WTC11 (cell line): ENCODE measurements around the gene ZNF200. TPM values are rescaled to one million over a fixed set of nuclear protein-coding genes. Genes with fewer than 3 reads are reported as not detected.
"Not testable (repeated sequence)": the region's sequence is repeated elsewhere in the genome, so short reads cannot be mapped to it uniquely, and the experiment has no call there.

Experiments
- ATAC-seq: fragments of 200-7000 bp; cut with Tn5 transposase; 2 replicates; pipeline ENCODE4 v1.10.0; 2021; ENCODE audit warnings: mild to moderate bottlenecking, moderate library complexity
- CTCF ChIA-PET: fragments of 300-600 bp; sonication (Branson Sonifier 250); formaldehyde crosslinking; loops from one replicate; lab custom pipeline; 2021; ENCODE audit warnings: antibody characterized with exemption; lab: Charles Lee
- POLR2A ChIA-PET: fragments of 350-600 bp; sonication (Branson Sonifier 250); formaldehyde crosslinking; loops from one replicate; lab custom pipeline; 2021; ENCODE audit warnings: antibody characterized with exemption; lab: Charles Lee
- DNase-seq: peaks from one replicate; pipeline ENCODE4 v3.0.0; 2021; ENCODE audit warnings: low spot score
- H3K27ac Mint-ChIP-seq: 2 replicates; pipeline ENCODE4 v1.8.0; 2021; ENCODE audit warnings: mixed read lengths
- H3K27me3 Mint-ChIP-seq: 2 replicates; pipeline ENCODE4 v1.8.0; 2021; ENCODE audit warnings: low read depth, mild to moderate bottlenecking, moderate library complexity, mixed read lengths
- H3K36me3 Mint-ChIP-seq: 2 replicates; pipeline ENCODE4 v1.8.0; 2021; ENCODE audit warnings: mixed read lengths
- H3K4me1 Mint-ChIP-seq: 2 replicates; pipeline ENCODE4 v1.8.0; 2022; ENCODE audit warnings: mixed read lengths
- H3K4me3 Mint-ChIP-seq: 2 replicates; pipeline ENCODE4 v1.8.0; 2021; ENCODE audit warnings: mild to moderate bottlenecking, moderate library complexity, mixed read lengths
- H3K9me3 Mint-ChIP-seq: 2 replicates; pipeline ENCODE4 v1.8.0; 2021; ENCODE audit warnings: mixed read lengths
- ATF1 ChIP-seq: sonication (generic); formaldehyde crosslinking; IDR thresholded peaks from 2 replicates; pipeline ENCODE4 v1.8.1; 2023; ENCODE audit warnings: mild to moderate bottlenecking, moderate library complexity, missing genetic modification reagents
- EMX1 ChIP-seq: fragments of 250-450 bp; sonication (Bioruptor Pico); IDR thresholded peaks from 2 replicates; pipeline ENCODE4 v1.8.0; 2021; ENCODE audit warnings: mild to moderate bottlenecking
- FOXJ3 ChIP-seq: sonication (generic); formaldehyde crosslinking; IDR thresholded peaks from 2 replicates; pipeline ENCODE4 v1.9.0; 2021; ENCODE audit warnings: missing genetic modification reagents, mild to moderate bottlenecking, borderline replicate concordance
- HMGA2 ChIP-seq: fragments of 250-450 bp; sonication (Bioruptor Pico); IDR thresholded peaks from 2 replicates; pipeline ENCODE4 v1.4.0; 2021; ENCODE audit warnings: mild to moderate bottlenecking, moderate library complexity
- JUN ChIP-seq: sonication (generic); formaldehyde crosslinking; IDR thresholded peaks from 2 replicates; pipeline ENCODE4 v1.8.0; 2023; ENCODE audit warnings: mild to moderate bottlenecking, missing genetic modification reagents
- MXD4 ChIP-seq: fragments of 250-450 bp; sonication (Bioruptor Pico); IDR thresholded peaks from 2 replicates; pipeline ENCODE4 v1.8.0; 2021; ENCODE audit warnings: mild to moderate bottlenecking, moderate library complexity, borderline replicate concordance
- NFATC4 ChIP-seq: fragments of 250-450 bp; sonication (Bioruptor Pico); IDR thresholded peaks from 2 replicates; pipeline ENCODE4 v1.9.0; 2021; ENCODE audit warnings: mild to moderate bottlenecking
- NFE2L1 ChIP-seq: sonication (generic); formaldehyde crosslinking; IDR thresholded peaks from 2 replicates; pipeline ENCODE4 v1.8.1; 2023; ENCODE audit warnings: missing genetic modification reagents
- NR3C1 ChIP-seq: sonication (generic); formaldehyde crosslinking; conservative IDR thresholded peaks from 2 replicates; pipeline ENCODE4 v1.8.1; 2023; ENCODE audit warnings: low read depth, mild to moderate bottlenecking, missing genetic modification reagents
- RELA ChIP-seq: sonication (generic); formaldehyde crosslinking; IDR thresholded peaks from 2 replicates; pipeline ENCODE4 v1.8.1; 2022; ENCODE audit warnings: missing genetic modification reagents, mild to moderate bottlenecking, borderline replicate concordance
- ZNF121 ChIP-seq: sonication (generic); formaldehyde crosslinking; IDR thresholded peaks from 2 replicates; pipeline ENCODE4 v1.8.0; 2023; ENCODE audit warnings: missing genetic modification reagents
- ZNF263 ChIP-seq: sonication (generic); formaldehyde crosslinking; IDR thresholded peaks from 2 replicates; pipeline ENCODE4 v1.8.1; 2022; ENCODE audit warnings: low read depth, mild to moderate bottlenecking, moderate library complexity, missing genetic modification reagents
- total RNA-seq: library from RNA; stranded (reverse); gene quantifications from 3 replicates; pipeline ENCODE4 v1.2.3, GENCODE V29; 2021
- TF ChIP-seq, protein P1 (sequence below): sonication (generic); formaldehyde crosslinking; IDR thresholded peaks from 2 replicates; pipeline ENCODE4 v1.8.1; 2022; ENCODE audit warnings: low read depth, missing genetic modification reagents, borderline replicate concordance
- TF ChIP-seq, protein P2 (sequence below): sonication (generic); formaldehyde crosslinking; IDR thresholded peaks from 2 replicates; pipeline ENCODE4 v1.8.1; 2023; ENCODE audit warnings: mild to moderate bottlenecking, moderate library complexity, missing genetic modification reagents
- TF ChIP-seq, protein P3 (sequence below): sonication (generic); formaldehyde crosslinking; IDR thresholded peaks from 2 replicates; pipeline ENCODE4 v1.8.0; 2022; ENCODE audit warnings: mild to moderate bottlenecking, missing genetic modification reagents
- TF ChIP-seq, protein P4 (sequence below): sonication (generic); formaldehyde crosslinking; IDR thresholded peaks from 2 replicates; pipeline ENCODE4 v1.8.1; 2022; ENCODE audit warnings: mild to moderate bottlenecking, moderate library complexity, missing genetic modification reagents
- TF ChIP-seq, protein P5 (sequence below): fragments of 250-450 bp; sonication (Bioruptor Pico); IDR thresholded peaks from 2 replicates; pipeline ENCODE4 v1.9.0; 2021; ENCODE audit warnings: moderate library complexity, mild to moderate bottlenecking, inconsistent platforms, borderline replicate concordance

The ZNF200 gene
- total RNA-seq, 1 experiment from 2014 or later, result 9.7 TPM

DNA sequence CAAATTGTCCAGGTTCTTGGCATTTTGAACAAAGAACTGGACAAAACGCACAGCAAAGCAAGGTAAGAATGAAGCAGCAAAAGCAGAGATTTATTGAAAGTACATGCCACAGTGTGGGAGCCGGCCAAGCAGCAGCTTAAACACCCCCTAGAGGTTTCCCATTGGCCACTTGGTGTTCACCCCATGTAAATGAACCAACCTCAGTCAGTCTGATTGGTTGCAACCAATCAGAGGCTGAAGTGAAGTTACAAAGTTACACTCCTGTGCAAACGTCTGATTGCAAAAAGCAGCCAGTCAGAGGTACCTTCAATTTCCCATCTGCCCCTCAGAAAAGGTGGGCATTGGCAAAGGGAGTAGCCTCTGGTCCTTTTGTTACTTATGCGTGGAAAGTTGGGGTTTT is 39.5 kb upstream of the ZNF200 start:
- Mint-ChIP-seq H3K9me3 (peaks cover 35% of the 10 kb centered on the region), H3K27me3 (peaks cover 30% of the 10 kb centered on the region), H3K36me3 (no peaks in the 10 kb centered on the region), H3K27ac (no peak overlapping the region), H3K4me1 (0 out of 2 replicates have a peak, but pooled peaks cover 4% of the 10 kb centered on the region), H3K4me3 (no peak overlapping the region)
- no peak for DNase-seq
- ChIA-PET POLR2A (no interaction called here), CTCF (interaction anchor here (1.2 kb wide), 1 partner anchor 8 kb away, joined by 4 read pairs; no protein-coding TSS in a partner anchor)
- peak; percentile 67 for ATAC-seq
- TF ChIP-seq NFATC4 (CRISPR knock-in tag) (no peak), ATF1 (CRISPR knock-in tag) (no peak), HMGA2 (CRISPR knock-in tag) (no peak), EMX1 (no peak), RELA (CRISPR knock-in tag) (no peak), NFE2L1 (CRISPR knock-in tag) (no peak), NR3C1 (no peak), ZNF121 (CRISPR knock-in tag) (no peak), ZNF263 (CRISPR knock-in tag) (no peak), MXD4 (CRISPR knock-in tag) (no peak), FOXJ3 (CRISPR knock-in tag) (no peak), JUN (CRISPR knock-in tag) (no peak)
- TF ChIP-seq, protein P1, sequence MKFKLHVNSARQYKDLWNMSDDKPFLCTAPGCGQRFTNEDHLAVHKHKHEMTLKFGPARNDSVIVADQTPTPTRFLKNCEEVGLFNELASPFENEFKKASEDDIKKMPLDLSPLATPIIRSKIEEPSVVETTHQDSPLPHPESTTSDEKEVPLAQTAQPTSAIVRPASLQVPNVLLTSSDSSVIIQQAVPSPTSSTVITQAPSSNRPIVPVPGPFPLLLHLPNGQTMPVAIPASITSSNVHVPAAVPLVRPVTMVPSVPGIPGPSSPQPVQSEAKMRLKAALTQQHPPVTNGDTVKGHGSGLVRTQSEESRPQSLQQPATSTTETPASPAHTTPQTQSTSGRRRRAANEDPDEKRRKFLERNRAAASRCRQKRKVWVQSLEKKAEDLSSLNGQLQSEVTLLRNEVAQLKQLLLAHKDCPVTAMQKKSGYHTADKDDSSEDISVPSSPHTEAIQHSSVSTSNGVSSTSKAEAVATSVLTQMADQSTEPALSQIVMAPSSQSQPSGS, result no peak
- TF ChIP-seq, protein P2, sequence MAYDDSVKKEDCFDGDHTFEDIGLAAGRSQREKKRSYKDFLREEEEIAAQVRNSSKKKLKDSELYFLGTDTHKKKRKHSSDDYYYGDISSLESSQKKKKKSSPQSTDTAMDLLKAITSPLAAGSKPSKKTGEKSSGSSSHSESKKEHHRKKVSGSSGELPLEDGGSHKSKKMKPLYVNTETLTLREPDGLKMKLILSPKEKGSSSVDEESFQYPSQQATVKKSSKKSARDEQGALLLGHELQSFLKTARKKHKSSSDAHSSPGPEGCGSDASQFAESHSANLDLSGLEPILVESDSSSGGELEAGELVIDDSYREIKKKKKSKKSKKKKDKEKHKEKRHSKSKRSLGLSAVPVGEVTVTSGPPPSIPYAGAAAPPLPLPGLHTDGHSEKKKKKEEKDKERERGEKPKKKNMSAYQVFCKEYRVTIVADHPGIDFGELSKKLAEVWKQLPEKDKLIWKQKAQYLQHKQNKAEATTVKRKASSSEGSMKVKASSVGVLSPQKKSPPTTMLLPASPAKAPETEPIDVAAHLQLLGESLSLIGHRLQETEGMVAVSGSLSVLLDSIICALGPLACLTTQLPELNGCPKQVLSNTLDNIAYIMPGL (CRISPR knock-in tag), result no peak
- TF ChIP-seq, protein P3, sequence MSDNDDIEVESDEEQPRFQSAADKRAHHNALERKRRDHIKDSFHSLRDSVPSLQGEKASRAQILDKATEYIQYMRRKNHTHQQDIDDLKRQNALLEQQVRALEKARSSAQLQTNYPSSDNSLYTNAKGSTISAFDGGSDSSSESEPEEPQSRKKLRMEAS (CRISPR knock-in tag), result no peak
- TF ChIP-seq, protein P4, sequence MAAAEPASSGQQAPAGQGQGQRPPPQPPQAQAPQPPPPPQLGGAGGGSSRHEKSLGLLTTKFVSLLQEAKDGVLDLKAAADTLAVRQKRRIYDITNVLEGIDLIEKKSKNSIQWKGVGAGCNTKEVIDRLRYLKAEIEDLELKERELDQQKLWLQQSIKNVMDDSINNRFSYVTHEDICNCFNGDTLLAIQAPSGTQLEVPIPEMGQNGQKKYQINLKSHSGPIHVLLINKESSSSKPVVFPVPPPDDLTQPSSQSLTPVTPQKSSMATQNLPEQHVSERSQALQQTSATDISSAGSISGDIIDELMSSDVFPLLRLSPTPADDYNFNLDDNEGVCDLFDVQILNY (CRISPR knock-in tag), result no peak
- TF ChIP-seq, protein P5, sequence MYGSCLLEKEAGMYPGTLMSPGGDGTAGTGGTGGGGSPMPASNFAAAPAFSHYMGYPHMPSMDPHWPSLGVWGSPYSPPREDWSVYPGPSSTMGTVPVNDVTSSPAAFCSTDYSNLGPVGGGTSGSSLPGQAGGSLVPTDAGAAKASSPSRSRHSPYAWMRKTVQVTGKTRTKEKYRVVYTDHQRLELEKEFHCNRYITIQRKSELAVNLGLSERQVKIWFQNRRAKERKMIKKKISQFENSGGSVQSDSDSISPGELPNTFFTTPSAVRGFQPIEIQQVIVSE (CRISPR knock-in tag), result no peak

DNA sequence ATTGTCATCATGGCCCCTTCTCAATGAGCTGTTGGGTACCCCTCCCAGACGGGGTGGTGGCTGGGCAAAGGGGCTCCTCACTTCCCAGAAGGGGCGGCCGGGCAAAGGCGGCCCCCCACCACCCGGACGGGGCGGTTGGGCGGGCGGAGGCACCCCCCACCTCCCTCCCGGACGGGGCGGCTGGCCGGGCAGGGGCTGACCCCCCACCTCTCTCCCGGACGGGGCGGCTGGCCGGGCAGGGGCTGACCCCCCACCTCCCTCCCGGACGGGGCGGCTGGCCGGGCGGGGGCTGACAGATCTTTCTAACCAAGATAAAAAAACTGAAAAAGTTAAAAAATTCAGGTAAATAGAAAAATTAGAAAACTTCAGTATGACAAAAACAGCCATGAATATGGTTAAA is 36.3 kb upstream of the ZNF200 start:
- ATAC-seq, H3K4me1 Mint-ChIP-seq, H3K36me3 Mint-ChIP-seq, H3K4me3 Mint-ChIP-seq, H3K27ac Mint-ChIP-seq, CTCF ChIA-PET, POLR2A ChIA-PET, DNase-seq: not testable (repeated sequence)
- H3K27me3 Mint-ChIP-seq, result peaks cover 21% of the 10 kb centered on the region
- H3K9me3 Mint-ChIP-seq, result peaks cover 54% of the 10 kb centered on the region

DNA sequence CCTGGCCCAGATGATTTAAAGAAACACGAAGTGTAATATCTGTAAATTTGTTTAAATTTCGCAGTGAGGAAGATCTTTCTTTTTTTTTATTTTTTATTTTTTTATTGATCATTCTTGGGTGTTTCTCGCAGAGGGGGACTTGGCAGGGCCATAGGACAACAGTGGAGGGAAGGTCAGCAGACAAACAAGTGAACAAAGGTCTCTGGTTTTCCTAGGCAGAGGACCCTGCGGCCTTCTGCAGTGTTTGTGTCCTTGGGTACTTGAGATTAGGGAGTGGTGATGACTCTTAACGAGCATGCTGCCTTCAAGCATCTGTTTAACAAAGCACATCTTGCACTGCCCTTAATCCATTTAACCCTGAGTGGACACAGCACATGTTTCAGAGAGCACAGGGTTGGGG is 35.8 kb upstream of the ZNF200 start:
- ATAC-seq, H3K4me3 Mint-ChIP-seq, POLR2A ChIA-PET, H3K27ac Mint-ChIP-seq, CTCF ChIA-PET, H3K4me1 Mint-ChIP-seq, DNase-seq, H3K36me3 Mint-ChIP-seq: not testable (repeated sequence)
- peaks cover 22% of the 10 kb centered on the region for H3K27me3 Mint-ChIP-seq
- H3K9me3 Mint-ChIP-seq, result peaks cover 54% of the 10 kb centered on the region
